ENCODE measurements around the gene GSTP1.
"Not testable (repeated sequence)": the region's sequence is repeated elsewhere in the genome, so short reads cannot be mapped to it uniquely, and the experiment has no call there.

The GSTP1 gene

GRCh38 chr11:67551127-67551526, 32.5 kb upstream of the GSTP1 start:
- H3K4me3 ChIP-seq (ENCODE audit: low read length), result no peak overlapping the region
- no peak for TF ChIP-seq ZNF274 (IDR thresholded peaks at IDR 0.05; ENCODE audit: low read depth, low read length)

GRCh38 chr11:67551697-67552096, 31.9 kb upstream of the GSTP1 start:
- not testable (repeated sequence) for H3K4me3 ChIP-seq (ENCODE audit: low read length)

- TF ChIP-seq ZNF274 (IDR thresholded peaks at IDR 0.05; ENCODE audit: low read depth, low read length), result no peak
- no peak overlapping the region for H3K4me3 ChIP-seq (ENCODE audit: low read length)
Measured at GRCh38 chr11:67556244-67556643, 27.4 kb upstream of the GSTP1 start.

GRCh38 chr11:67558084-67558772, 25.4 kb upstream of the GSTP1 start:
- no peak for TF ChIP-seq ZNF274 (IDR thresholded peaks at IDR 0.05; ENCODE audit: low read depth, low read length)
- no peak overlapping the region; the same call in 1 of the 2 replicates for H3K4me3 ChIP-seq (ENCODE audit: low read length)

- H3K4me3 ChIP-seq (ENCODE audit: low read length), result peak overlapping the region; percentile 40; the same call in 1 of the 2 replicates
- TF ChIP-seq ZNF274 (IDR thresholded peaks at IDR 0.05; ENCODE audit: low read depth, low read length), result no peak
Measured at GRCh38 chr11:67561971-67562619, 21.5 kb upstream of the GSTP1 start.

GRCh38 chr11:67562963-67563704, 20.5 kb upstream of the GSTP1 start:
- TF ChIP-seq ZNF274 (IDR thresholded peaks at IDR 0.05; ENCODE audit: low read depth, low read length), result no peak

GRCh38 chr11:67563705-67564114, 19.9 kb upstream of the GSTP1 start:
- not testable (repeated sequence) for H3K4me3 ChIP-seq (ENCODE audit: low read length)

More at GRCh38 chr11:67562963-67563704, 20.5 kb upstream of the GSTP1 start:
- no peak overlapping the region for H3K4me3 ChIP-seq (ENCODE audit: low read length)

- TF ChIP-seq ZNF274 (IDR thresholded peaks at IDR 0.05; ENCODE audit: low read depth, low read length), result no peak
- H3K4me3 ChIP-seq (ENCODE audit: low read length), result no peak overlapping the region
Measured at GRCh38 chr11:67564230-67564629, 19.4 kb upstream of the GSTP1 start.

- H3K4me3 ChIP-seq (ENCODE audit: low read length), result no peak overlapping the region
- no peak for TF ChIP-seq ZNF274 (IDR thresholded peaks at IDR 0.05; ENCODE audit: low read depth, low read length)
Measured at GRCh38 chr11:67571443-67571842, 12.2 kb upstream of the GSTP1 start.

GRCh38 chr11:67572305-67572704, 11.3 kb upstream of the GSTP1 start:
- H3K4me3 ChIP-seq (ENCODE audit: low read length), result no peak overlapping the region
- no peak for TF ChIP-seq ZNF274 (IDR thresholded peaks at IDR 0.05; ENCODE audit: low read depth, low read length)

- TF ChIP-seq ZNF274 (IDR thresholded peaks at IDR 0.05; ENCODE audit: low read depth, low read length), result no peak
- H3K4me3 ChIP-seq (ENCODE audit: low read length), result no peak overlapping the region
Measured at GRCh38 chr11:67572747-67573419, 10.7 kb upstream of the GSTP1 start.

- no peak overlapping the region for H3K4me3 ChIP-seq (ENCODE audit: low read length)
- TF ChIP-seq ZNF274 (IDR thresholded peaks at IDR 0.05; ENCODE audit: low read depth, low read length), result no peak
Measured at GRCh38 chr11:67574938-67575337, 8.7 kb upstream of the GSTP1 start.

GRCh38 chr11:67576735-67577475, 6.7 kb upstream of the GSTP1 start:
- H3K4me3 ChIP-seq (ENCODE audit: low read length), result no peak overlapping the region
- TF ChIP-seq ZNF274 (IDR thresholded peaks at IDR 0.05; ENCODE audit: low read depth, low read length), result no peak

GRCh38 chr11:67577951-67578350, 5.7 kb upstream of the GSTP1 start:
- no peak overlapping the region for H3K4me3 ChIP-seq (ENCODE audit: low read length)
- no peak for TF ChIP-seq ZNF274 (IDR thresholded peaks at IDR 0.05; ENCODE audit: low read depth, low read length)

All from GM08714 (cell line).